SK-N-SH (cell line): Measurements from ENCODE around the gene KLHDC3. TPM values are rescaled to one million over a fixed set of nuclear protein-coding genes. Genes with fewer than 3 reads are reported as not detected.

Source experiments
- CTCF ChIP-seq: fragments of 200-600 bp; sonication (generic); IDR thresholded peaks from 2 replicates; pipeline ENCODE4 v1.6.1; 2017; ENCODE audit warnings: antibody characterized with exemption, mild to moderate bottlenecking, moderate library complexity
- FOSL2 ChIP-seq: IDR thresholded peaks from 2 replicates; pipeline ENCODE4 v1.4.0; 2012; ENCODE audit warnings: low read depth, mild to moderate bottlenecking, moderate library complexity, borderline replicate concordance
- IRF3 ChIP-seq: fragments of 150-350 bp; IDR thresholded peaks from 2 replicates; pipeline ENCODE4 v1.6.1; 2016; ENCODE audit warnings: mild to moderate bottlenecking, low read depth, low read length
- MAX ChIP-seq: IDR thresholded peaks from 2 replicates; pipeline ENCODE4 v1.4.0; 2012; ENCODE audit warnings: low read depth
- MXI1 ChIP-seq: IDR thresholded peaks from 2 replicates; pipeline ENCODE4 v1.6.1; 2012; ENCODE audit warnings: mild to moderate bottlenecking, low read depth, low read length, improper control_type of control experiment
- PBX3 ChIP-seq: IDR thresholded peaks from 2 replicates; pipeline ENCODE4; 2012
- RXRA ChIP-seq: IDR thresholded peaks from 2 replicates; pipeline ENCODE4 v1.4.0; 2012; ENCODE audit warnings: low read depth, mild to moderate bottlenecking, borderline replicate concordance
- TAF1 ChIP-seq: IDR thresholded peaks from 2 replicates; pipeline ENCODE4 v1.6.1; 2012; ENCODE audit warnings: low read depth, mild to moderate bottlenecking, low read length, moderate library complexity, borderline replicate concordance
- TCF12 ChIP-seq: IDR thresholded peaks from 2 replicates; pipeline ENCODE4 v1.4.0; 2012
- YY1 ChIP-seq: IDR thresholded peaks from 2 replicates; pipeline ENCODE4 v1.4.0; 2012; ENCODE audit warnings: low read depth, mild to moderate bottlenecking
- ZBTB33 ChIP-seq: IDR thresholded peaks from 2 replicates; pipeline ENCODE4 v1.4.0; 2012; ENCODE audit warnings: low read depth, borderline replicate concordance
- polyA plus RNA-seq, 3 experiments: library from polyadenylated mRNA; depleted of rRNA; stranded (reverse); fragments of >200 nt; gene quantifications; 2 replicates each; pipeline ENCODE4 v1.2.3, GENCODE V29; 2012

The KLHDC3 gene
- polyA plus RNA-seq, 1 of the 3 experiments (the other 2 are of a cell fraction): 74.1 TPM

- TF ChIP-seq CTCF (no peak), TAF1 (peak; percentile 45; the same call in 1 of the 2 replicates), FOSL2 (no peak), MAX (peak; percentile 86), IRF3 (0 out of 2 replicates have a peak, but pooled peaks have one; percentile 1), ZBTB33 (peak; percentile 79; the same call in 1 of the 2 replicates), TCF12 (no peak), RXRA (no peak), YY1 (peak; percentile 96), PBX3 (peak; percentile 83), MXI1 (peak; percentile 79)
Measured at GRCh38 chr6:43059168-43060033, 45.4 kb downstream of the KLHDC3 start, which contains the start of the genes KLC4 and MRPL2 (continued).
